Gastroesophageal sphincter (tissue), 4 donors: ENCODE measurements around the gene HIRA. TPM values are rescaled to one million over a fixed set of nuclear protein-coding genes. Genes with fewer than 3 reads are reported as not detected.

ENCODE experiments used
- ATAC-seq: fragments of 150-250 bp; one replicate; pipeline ENCODE4 v1.9.1; 2016; ENCODE audit warnings: mild to moderate bottlenecking, moderate library complexity
- H3K27ac ChIP-seq, 4 donors: fragments of 200-600 bp; sonication (generic) in 3 of 4; 1 replicate in 3 of 4; 2 replicates in 1 of 4; pipeline ENCODE4 v1.5.1; 2016 to 2019
- H3K27me3 ChIP-seq: fragments of 200-600 bp; sonication (generic); one replicate; pipeline ENCODE4 v1.5.1; 2019
- H3K36me3 ChIP-seq, 2 donors: fragments of 200-600 bp; sonication (generic); one replicate each; pipeline ENCODE4 v1.5.1; 2019; ENCODE audit warnings: control low read depth in 1 of 2
- H3K4me1 ChIP-seq, 3 donors: fragments of 200-600 bp; sonication (generic); 1 replicate in 2 of 3; 2 replicates in 1 of 3; pipeline ENCODE4 v1.5.1; 2016 to 2019; ENCODE audit warnings: control low read depth in 2 of 3
- H3K4me3 ChIP-seq, 2 donors: fragments of 200-600 bp; sonication (generic); one replicate each; pipeline ENCODE4 v1.5.1; 2019; ENCODE audit warnings: mild to moderate bottlenecking in 1 of 2, moderate library complexity in 1 of 2
- H3K9me3 ChIP-seq, 3 donors: fragments of 200-600 bp; sonication (generic); one replicate each; pipeline ENCODE4 v1.5.1; 2017 to 2019; ENCODE audit warnings: control low read depth in 2 of 3
- EP300 ChIP-seq: sonication (generic); formaldehyde crosslinking; IDR thresholded peaks from one replicate; pipeline ENCODE4 v1.6.1; 2017; ENCODE audit warnings: antibody characterized with exemption, mild to moderate bottlenecking
- POLR2A ChIP-seq, 2 donors: fragments of 450-650 bp; IDR thresholded peaks; one replicate each; pipeline ENCODE4 v1.6.1; 2017; ENCODE audit warnings: antibody characterized with exemption in 2 of 2, mild to moderate bottlenecking in 2 of 2, moderate library complexity in 1 of 2
- POLR2AphosphoS5 ChIP-seq: sonication (generic); formaldehyde crosslinking; IDR thresholded peaks from one replicate; pipeline ENCODE4 v1.6.1; 2017; ENCODE audit warnings: antibody characterized with exemption
- WGBS, 2 donors: methylation state at CpG; one replicate each; pipeline ENCODE4 v1.1.5; 2018; ENCODE audit warnings: low coverage in 1 of 2; 5-methylcytosine and 5-hydroxymethylcytosine counted together
- total RNA-seq, 4 donors: library from RNA; depleted of rRNA; stranded (reverse); fragments of >200 nt; gene quantifications; one replicate each; pipeline ENCODE4 v1.1.0, GENCODE V29; 2016
- TF ChIP-seq, protein P1 (sequence below), 4 experiments: fragments of 200-600 bp in 2 of 4; fragments of 450-650 bp in 2 of 4; sonication (generic) in 1 of 4; IDR thresholded peaks; one replicate each; pipeline ENCODE4 v1.5.1; 2017 to 2019; ENCODE audit warnings: antibody characterized with exemption in 4 of 4, mild to moderate bottlenecking in 2 of 4, moderate library complexity in 2 of 4

HIRA gene
- total RNA-seq, 4 donors from 2014 or later: 20.5 to 35.6 (median 26.0) TPM

GRCh38 chr22:19410941-19411689 is 20.4 kb downstream of the HIRA start:
- H3K36me3 ChIP-seq: peaks cover 0 to 52% of the 10 kb centered on the region in 2 donors
- no peaks in the 10 kb centered on the region for H3K9me3 ChIP-seq
- no peak for ATAC-seq
- H3K27me3 ChIP-seq: no peaks in the 10 kb centered on the region
- no peak overlapping the region for H3K4me3 ChIP-seq
- H3K27ac ChIP-seq: no peak overlapping the region
- TF ChIP-seq EP300 (no peak), POLR2A (IDR thresholded peaks at IDR 0.05) (no peak), POLR2AphosphoS5 (no peak)
- TF ChIP-seq, protein P1, sequence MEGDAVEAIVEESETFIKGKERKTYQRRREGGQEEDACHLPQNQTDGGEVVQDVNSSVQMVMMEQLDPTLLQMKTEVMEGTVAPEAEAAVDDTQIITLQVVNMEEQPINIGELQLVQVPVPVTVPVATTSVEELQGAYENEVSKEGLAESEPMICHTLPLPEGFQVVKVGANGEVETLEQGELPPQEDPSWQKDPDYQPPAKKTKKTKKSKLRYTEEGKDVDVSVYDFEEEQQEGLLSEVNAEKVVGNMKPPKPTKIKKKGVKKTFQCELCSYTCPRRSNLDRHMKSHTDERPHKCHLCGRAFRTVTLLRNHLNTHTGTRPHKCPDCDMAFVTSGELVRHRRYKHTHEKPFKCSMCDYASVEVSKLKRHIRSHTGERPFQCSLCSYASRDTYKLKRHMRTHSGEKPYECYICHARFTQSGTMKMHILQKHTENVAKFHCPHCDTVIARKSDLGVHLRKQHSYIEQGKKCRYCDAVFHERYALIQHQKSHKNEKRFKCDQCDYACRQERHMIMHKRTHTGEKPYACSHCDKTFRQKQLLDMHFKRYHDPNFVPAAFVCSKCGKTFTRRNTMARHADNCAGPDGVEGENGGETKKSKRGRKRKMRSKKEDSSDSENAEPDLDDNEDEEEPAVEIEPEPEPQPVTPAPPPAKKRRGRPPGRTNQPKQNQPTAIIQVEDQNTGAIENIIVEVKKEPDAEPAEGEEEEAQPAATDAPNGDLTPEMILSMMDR (IDR thresholded peaks at IDR 0.05): no peak
- 93 to 98% methylated on average over 5 to 6 of the region's 6 CpGs for WGBS, 2 donors
- no peaks in the 10 kb centered on the region for H3K4me1 ChIP-seq

DNA sequence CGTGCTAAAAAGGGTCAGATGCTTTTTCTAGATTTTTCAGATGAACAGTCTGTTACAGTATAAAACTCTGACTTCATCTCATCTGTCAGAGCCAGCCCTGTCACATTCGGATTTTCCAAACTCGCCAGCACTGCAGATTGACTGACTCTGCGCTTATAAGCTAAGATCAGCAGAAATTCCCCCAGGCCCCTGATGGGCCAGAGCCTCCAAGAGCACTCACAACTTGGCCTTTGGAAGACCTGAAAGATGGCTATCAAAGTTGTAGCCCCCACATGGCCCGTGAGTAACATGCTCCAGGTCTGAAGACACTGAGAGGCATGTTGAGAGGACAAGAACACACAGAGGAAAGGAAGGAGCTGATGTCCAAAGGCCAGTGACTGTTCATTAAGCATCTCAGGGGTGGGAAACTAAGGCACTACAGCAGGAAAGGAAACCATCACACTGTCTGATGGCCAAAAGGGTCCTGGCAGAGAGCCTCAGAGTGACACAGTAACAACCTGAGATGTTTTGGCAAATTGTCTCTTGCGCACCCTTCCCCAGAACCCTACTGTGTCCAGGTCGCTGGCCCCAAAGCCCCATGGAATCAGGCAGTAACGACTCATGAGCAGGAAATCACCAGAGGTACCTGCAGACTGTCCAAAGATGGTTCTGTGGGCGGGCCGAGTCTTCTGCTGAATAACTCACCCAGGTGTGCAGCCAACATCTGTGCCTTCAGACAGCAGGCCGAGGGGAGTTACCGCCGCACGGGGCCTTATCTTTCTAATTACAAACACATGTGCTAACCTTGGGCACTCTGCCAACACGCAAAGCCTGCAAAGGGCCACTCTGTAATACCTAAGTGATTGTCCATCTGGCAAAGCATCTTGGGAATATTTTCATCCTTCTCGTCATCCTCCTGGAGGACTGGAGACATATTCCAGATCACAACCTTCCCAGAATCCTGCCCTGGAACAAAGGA is 23.6 kb downstream of the HIRA start:
- TF ChIP-seq POLR2A (IDR thresholded peaks at IDR 0.05) (no peak), POLR2AphosphoS5 (no peak), EP300 (no peak)
- TF ChIP-seq, protein P1 (IDR thresholded peaks at IDR 0.05): no peak
- no peaks in the 10 kb centered on the region for H3K9me3 ChIP-seq
- no peaks in the 10 kb centered on the region for H3K4me1 ChIP-seq
- no peaks in the 10 kb centered on the region for H3K27me3 ChIP-seq
- H3K27ac ChIP-seq: no peak overlapping the region
- peaks cover 0 to 74% of the 10 kb centered on the region in 2 donors for H3K36me3 ChIP-seq
- H3K4me3 ChIP-seq: no peak overlapping the region
- 81% methylated on average over 5 to 14 of the region's 16 CpGs for WGBS, 2 donors
- ATAC-seq: no peak

GRCh38 chr22:19406846-19407245 is 24.7 kb downstream of the HIRA start:
- TF ChIP-seq EP300 (no peak), POLR2AphosphoS5 (no peak), POLR2A (IDR thresholded peaks at IDR 0.05) (no peak)
- TF ChIP-seq, protein P1 (IDR thresholded peaks at IDR 0.05): no peak
- H3K4me1 ChIP-seq: no peaks in the 10 kb centered on the region
- H3K36me3 ChIP-seq: peaks cover 0 to 77% of the 10 kb centered on the region in 2 donors
- no peaks in the 10 kb centered on the region for H3K27me3 ChIP-seq
- ATAC-seq: no peak
- WGBS, 2 donors: 85 to 97% methylated on average over 4 of the region's 4 CpGs
- H3K9me3 ChIP-seq: no peaks in the 10 kb centered on the region
- no peak overlapping the region for H3K27ac ChIP-seq
- no peak overlapping the region for H3K4me3 ChIP-seq

GRCh38 chr22:19406281-19406811 is 25.2 kb downstream of the HIRA start:
- no peak overlapping the region for H3K4me3 ChIP-seq
- peaks cover 0 to 82% of the 10 kb centered on the region in 2 donors for H3K36me3 ChIP-seq
- H3K27ac ChIP-seq: no peak overlapping the region
- no peak for ATAC-seq
- no peaks in the 10 kb centered on the region for H3K9me3 ChIP-seq
- TF ChIP-seq POLR2A (IDR thresholded peaks at IDR 0.05): no peak
- TF ChIP-seq, protein P1 (IDR thresholded peaks at IDR 0.05): no peak
- no peak for TF ChIP-seq EP300
- no peak for TF ChIP-seq POLR2AphosphoS5
- no peaks in the 10 kb centered on the region for H3K27me3 ChIP-seq
- H3K4me1 ChIP-seq: no peaks in the 10 kb centered on the region
- WGBS, 2 donors: 67 to 78% methylated on average over 2 to 3 of the region's 3 CpGs
